IPS-NIHi7 (cell line): Measurements from ENCODE around the gene GIMAP2.
"Not testable (repeated sequence)": the region's sequence is repeated elsewhere in the genome, so short reads cannot be mapped to it uniquely, and the experiment has no call there.

ENCODE experiments used
- DNase-seq: peaks from one replicate; pipeline ENCODE4 v3.0.0; 2012; ENCODE audit warnings: mixed read lengths; ENCODE audit errors: extremely low spot score

GIMAP2 gene

GRCh38 chr7:150685219-150686029 is at the start of gene GIMAP2:
Gene GIMAP2, plus strand, starts transcription at chr7:150685706. Its CDS starts 1,354 bp downstream, at chr7:150687060.
- no peak for DNase-seq

- DNase-seq, result no peak
Observed at GRCh38 chr7:150641854-150642253, 43.7 kb upstream of the GIMAP2 start.

GRCh38 chr7:150642926-150643325 is 42.6 kb upstream of the GIMAP2 start:
- no peak for DNase-seq

GRCh38 chr7:150645259-150646020 is 40.1 kb upstream of the GIMAP2 start:
- DNase-seq, result no peak

- DNase-seq, result no peak
Observed at GRCh38 chr7:150648353-150649079, 37.0 kb upstream of the GIMAP2 start.

- no peak for DNase-seq
Observed at GRCh38 chr7:150649080-150649385, 36.5 kb upstream of the GIMAP2 start.

- DNase-seq, result no peak
Observed at GRCh38 chr7:150654692-150655091, 30.8 kb upstream of the GIMAP2 start.

- no peak for DNase-seq
Observed at GRCh38 chr7:150656047-150656446, 29.5 kb upstream of the GIMAP2 start.

GRCh38 chr7:150657526-150657925 is 28.0 kb upstream of the GIMAP2 start:
- DNase-seq, result no peak

GRCh38 chr7:150660939-150661613 is 24.4 kb upstream of the GIMAP2 start:
- no peak for DNase-seq

GRCh38 chr7:150662821-150663220 is 22.7 kb upstream of the GIMAP2 start:
- not testable (repeated sequence) for DNase-seq

GRCh38 chr7:150663802-150664494 is 21.6 kb upstream of the GIMAP2 start:
- no peak for DNase-seq

GRCh38 chr7:150665089-150665748 is 20.3 kb upstream of the GIMAP2 start:
- DNase-seq, result no peak

- no peak for DNase-seq
Observed at GRCh38 chr7:150665896-150666295, 19.6 kb upstream of the GIMAP2 start.

- no peak for DNase-seq
Observed at GRCh38 chr7:150666412-150666811, 19.1 kb upstream of the GIMAP2 start.

GRCh38 chr7:150668472-150668911 is 17.0 kb upstream of the GIMAP2 start:
- no peak for DNase-seq

GRCh38 chr7:150668977-150669376 is 16.5 kb upstream of the GIMAP2 start:
- no peak for DNase-seq

GRCh38 chr7:150671798-150672585 is 13.5 kb upstream of the GIMAP2 start:
- not testable (repeated sequence) for DNase-seq

GRCh38 chr7:150675714-150676113 is 9.8 kb upstream of the GIMAP2 start:
- no peak for DNase-seq

- not testable (repeated sequence) for DNase-seq
Observed at GRCh38 chr7:150676276-150676675, 9.2 kb upstream of the GIMAP2 start.
